Renal pelvis (tissue), 12 donors: ENCODE data around the gene ADISSP. TPM values are rescaled to one million over a fixed set of nuclear protein-coding genes. Genes with fewer than 3 reads are reported as not detected.

ENCODE experiments used
- DNase-seq: peaks from one replicate; pipeline ENCODE4 v3.0.0-alpha.2; 2013
- long read RNA-seq, 16 experiments: transcript quantifications; one replicate each; lab custom pipeline, GENCODE V29; 2026
- polyA plus RNA-seq, 3 donors: library from polyadenylated mRNA; unstranded; fragments of 120-200 nt; gene quantifications; one replicate each; pipeline ENCODE4 v1.2.1, GENCODE V29; 2013; ENCODE audit not compliant: insufficient read length in 3 of 3

Gene ADISSP
- polyA plus RNA-seq, result 10 to 100 TPM; 22.4 to 29.3 (median 27.5) TPM
- long read RNA-seq, donor 1, transcript C20orf27-202 (6 exons, 1,886 nt), result major isoform, 15 of 15 reads
- long read RNA-seq, donor 1, partial matches to known transcripts, result 0 of 15 reads
- long read RNA-seq, donor 1, other reads (novel, unspliced or antisense), result 0 of 15 reads
- long read RNA-seq, donor 2, transcript C20orf27-202 (6 exons, 1,886 nt), result major isoform, 26 of 26 reads
- long read RNA-seq, donor 2, partial matches to known transcripts, result 0 of 26 reads
- long read RNA-seq, donor 2, other reads (novel, unspliced or antisense), result 0 of 26 reads
- long read RNA-seq, donor 3, transcript C20orf27-202 (6 exons, 1,886 nt), result major isoform, 21 of 21 reads
- long read RNA-seq, donor 3, partial matches to known transcripts, result 0 of 21 reads
- long read RNA-seq, donor 3, other reads (novel, unspliced or antisense), result 0 of 21 reads
- long read RNA-seq, donor 4, transcript C20orf27-202 (6 exons, 1,886 nt), result major isoform, 24 of 24 reads
- long read RNA-seq, donor 4, partial matches to known transcripts, result 0 of 24 reads
- long read RNA-seq, donor 4, other reads (novel, unspliced or antisense), result 0 of 24 reads
- long read RNA-seq, donor 5, transcript C20orf27-202 (6 exons, 1,886 nt), result major isoform, 6 of 6 reads
- long read RNA-seq, donor 5, partial matches to known transcripts, result 0 of 6 reads
- long read RNA-seq, donor 5, other reads (novel, unspliced or antisense), result 0 of 6 reads
- long read RNA-seq, donor 6, transcript C20orf27-202 (6 exons, 1,886 nt), result major isoform, 15 of 15 reads
- long read RNA-seq, donor 6, partial matches to known transcripts, result 0 of 15 reads
- long read RNA-seq, donor 6, other reads (novel, unspliced or antisense), result 0 of 15 reads
- long read RNA-seq, donor 7, transcript C20orf27-202 (6 exons, 1,886 nt), result major isoform, 34 of 40 reads
- long read RNA-seq, donor 7, partial matches to known transcripts, result 6 of 40 reads
- long read RNA-seq, donor 7, other reads (novel, unspliced or antisense), result 0 of 40 reads
- long read RNA-seq, donor 8, transcript C20orf27-202 (6 exons, 1,886 nt), result major isoform, 16 of 16 reads
- long read RNA-seq, donor 8, partial matches to known transcripts, result 0 of 16 reads
- long read RNA-seq, donor 8, other reads (novel, unspliced or antisense), result 0 of 16 reads
- long read RNA-seq, donor 9, transcript C20orf27-202 (6 exons, 1,886 nt), result major isoform, 23 of 23 reads
- long read RNA-seq, donor 9, partial matches to known transcripts, result 0 of 23 reads
- long read RNA-seq, donor 9, other reads (novel, unspliced or antisense), result 0 of 23 reads
- long read RNA-seq, donor 10, transcript C20orf27-202 (6 exons, 1,886 nt), result major isoform, 16 of 29 reads
- long read RNA-seq, donor 10, partial matches to known transcripts, result 8 of 29 reads
- long read RNA-seq, donor 10, other reads (novel, unspliced or antisense), result 5 of 29 reads
- long read RNA-seq, donor 11, transcript C20orf27-202 (6 exons, 1,886 nt), result major isoform, 17 of 17 reads
- long read RNA-seq, donor 11, partial matches to known transcripts, result 0 of 17 reads
- long read RNA-seq, donor 11, other reads (novel, unspliced or antisense), result 0 of 17 reads
- long read RNA-seq, donor 12, transcript C20orf27-202 (6 exons, 1,886 nt), result major isoform, 36 of 36 reads
- long read RNA-seq, donor 12, partial matches to known transcripts, result 0 of 36 reads
- long read RNA-seq, donor 12, other reads (novel, unspliced or antisense), result 0 of 36 reads
- long read RNA-seq, donor 13, transcript C20orf27-202 (6 exons, 1,886 nt), result major isoform, 12 of 13 reads
- long read RNA-seq, donor 13, partial matches to known transcripts, result 0 of 13 reads
- long read RNA-seq, donor 13, other reads (novel, unspliced or antisense), result 0 of 13 reads
- long read RNA-seq, donor 14, transcript C20orf27-202 (6 exons, 1,886 nt), result major isoform, 31 of 31 reads
- long read RNA-seq, donor 14, partial matches to known transcripts, result 0 of 31 reads
- long read RNA-seq, donor 14, other reads (novel, unspliced or antisense), result 0 of 31 reads
- long read RNA-seq, donor 15, transcript C20orf27-202 (6 exons, 1,886 nt), result major isoform, 38 of 92 reads
- long read RNA-seq, donor 15, partial matches to known transcripts, result 48 of 92 reads
- long read RNA-seq, donor 15, other reads (novel, unspliced or antisense), result 6 of 92 reads
- long read RNA-seq, donor 16, transcript C20orf27-202 (6 exons, 1,886 nt), result major isoform, 22 of 22 reads
- long read RNA-seq, donor 16, partial matches to known transcripts, result 0 of 22 reads
- long read RNA-seq, donor 16, other reads (novel, unspliced or antisense), result 0 of 22 reads

- DNase-seq, result peak; percentile 98
Observed at GRCh38 chr20:3767427-3768341, at the start of gene ADISSP. Gene ADISSP (minus strand): TSS chr20:3767753. CDS start chr20:3760100, 7,653 bp downstream.

GRCh38 chr20:3815703-3816315, 48.3 kb upstream of the ADISSP start:
- DNase-seq, result no peak

GRCh38 chr20:3814928-3815495, 47.5 kb upstream of the ADISSP start:
- no peak for DNase-seq

- DNase-seq, result no peak
Observed at GRCh38 chr20:3813848-3814581, 46.5 kb upstream of the ADISSP start.

- no peak for DNase-seq
Observed at GRCh38 chr20:3812975-3813847, 45.7 kb upstream of the ADISSP start.

- no peak for DNase-seq
Observed at GRCh38 chr20:3812259-3812681, 44.7 kb upstream of the ADISSP start.

GRCh38 chr20:3811467-3812258, 44.1 kb upstream of the ADISSP start:
- peak; percentile 88 for DNase-seq

- no peak for DNase-seq
Observed at GRCh38 chr20:3808544-3808943, 41.0 kb upstream of the ADISSP start.

- DNase-seq, result no peak
Observed at GRCh38 chr20:3804781-3805180, 37.2 kb upstream of the ADISSP start.

- DNase-seq, result no peak
Observed at GRCh38 chr20:3804254-3804751, 36.8 kb upstream of the ADISSP start.

- DNase-seq, result no peak
Observed at GRCh38 chr20:3803854-3804253, 36.3 kb upstream of the ADISSP start.

- DNase-seq, result no peak
Observed at GRCh38 chr20:3803289-3803688, 35.7 kb upstream of the ADISSP start.

- no peak for DNase-seq
Observed at GRCh38 chr20:3802524-3803239, 35.1 kb upstream of the ADISSP start.

GRCh38 chr20:3801846-3802245, 34.3 kb upstream of the ADISSP start:
- no peak for DNase-seq
